K562 (cell line): ENCODE measurements around the gene DST. TPM values are rescaled to one million over a fixed set of nuclear protein-coding genes. Genes with fewer than 3 reads are reported as not detected.

Source experiments
- BHLHE40 ChIP-seq: IDR thresholded peaks from 2 replicates; pipeline ENCODE4 v1.6.1; 2011; ENCODE audit warnings: low read length, improper control_type of control experiment
- CTCF ChIP-seq, 3 experiments: IDR thresholded peaks in 2 of 3; conservative IDR thresholded peaks in 1 of 3; 2 replicates each; pipeline ENCODE4 v1.5.1; 2011 to 2012; ENCODE audit warnings: low read length in 3 of 3, mild to moderate bottlenecking in 3 of 3, control low read depth in 2 of 3, improper control_type of control experiment in 1 of 3, inconsistent platforms in 1 of 3, low read depth in 1 of 3, mixed read lengths in 1 of 3, moderate library complexity in 1 of 3; ENCODE audit not compliant: insufficient read depth in 2 of 3
- DEAF1 ChIP-seq: fragments of 450-650 bp; formaldehyde crosslinking; IDR thresholded peaks from 2 replicates; pipeline ENCODE4 v1.4.0; 2020; ENCODE audit warnings: mild to moderate bottlenecking, moderate library complexity
- GTF2E2 ChIP-seq: fragments of 200-800 bp; sonication (Bioruptor generic); IDR thresholded peaks from 2 replicates; pipeline ENCODE4 v1.6.1; 2016; ENCODE audit warnings: missing genetic modification characterization, missing compliant biosample characterization
- HLTF ChIP-seq: fragments of 450-650 bp; IDR thresholded peaks from 2 replicates; pipeline ENCODE4 v1.6.1; 2016
- RAD21 ChIP-seq, 2 experiments: fragments of 250-450 bp in 1 of 2; fragments of 450-650 bp in 1 of 2; sonication (Bioruptor Pico) in 1 of 2; formaldehyde crosslinking in 1 of 2; IDR thresholded peaks in 1 of 2; conservative IDR thresholded peaks in 1 of 2; 2 replicates each; pipeline versions ENCODE4 v1.4.0 to v1.8.0; 2020 to 2022; ENCODE audit warnings: mild to moderate bottlenecking in 2 of 2, moderate library complexity in 1 of 2
- RAD51 ChIP-seq: fragments of 450-650 bp; IDR thresholded peaks from 2 replicates; pipeline ENCODE4 v1.7.1; 2016; ENCODE audit warnings: low read depth, mild to moderate bottlenecking, borderline replicate concordance
- SMARCC2 ChIP-seq: fragments of 450-650 bp; IDR thresholded peaks from 2 replicates; pipeline ENCODE4 v1.6.1; 2017; ENCODE audit warnings: antibody characterized with exemption, moderate library complexity, mild to moderate bottlenecking, low read depth
- SP1 ChIP-seq: sonication (generic); formaldehyde crosslinking; IDR thresholded peaks from 2 replicates; pipeline ENCODE4 v1.8.1; 2022; ENCODE audit warnings: mild to moderate bottlenecking, missing genetic modification reagents
- TOE1 ChIP-seq, 2 experiments: fragments of 450-650 bp in 1 of 2; sonication (generic) in 1 of 2; formaldehyde crosslinking in 1 of 2; IDR thresholded peaks; 2 replicates each; pipeline versions ENCODE4 v1.7.1 to v1.8.0; 2016 to 2022; ENCODE audit warnings: borderline replicate concordance in 2 of 2, mild to moderate bottlenecking in 2 of 2, antibody characterized with exemption in 1 of 2, inconsistent platforms in 1 of 2, low read depth in 1 of 2, missing genetic modification reagents in 1 of 2, moderate library complexity in 1 of 2
- TSHZ1 ChIP-seq: fragments of 250-450 bp; sonication (Bioruptor Pico); IDR thresholded peaks from 2 replicates; pipeline ENCODE4 v1.4.0; 2020; ENCODE audit warnings: mild to moderate bottlenecking, moderate library complexity
- ZBED1 ChIP-seq: IDR thresholded peaks from 2 replicates; pipeline ENCODE4 v1.6.1; 2014
- ZFPM2 ChIP-seq: fragments of 250-450 bp; sonication (Bioruptor Pico); IDR thresholded peaks from 2 replicates; pipeline ENCODE4 v1.5.1; 2022; ENCODE audit warnings: mild to moderate bottlenecking
- ZNF518B ChIP-seq: fragments of 250-450 bp; sonication (Bioruptor Pico); IDR thresholded peaks from 2 replicates; pipeline ENCODE4 v1.5.0; 2021; ENCODE audit warnings: mild to moderate bottlenecking, moderate library complexity
- ZNF551 ChIP-seq: fragments of 250-450 bp; sonication (Bioruptor Pico); IDR thresholded peaks from 2 replicates; pipeline ENCODE4 v1.5.0; 2021; ENCODE audit warnings: mild to moderate bottlenecking, moderate library complexity
- polyA plus RNA-seq, 8 experiments: library from polyadenylated mRNA; depleted of rRNA in 4 of 8; stranded (reverse) in 5 of 8; unstranded in 3 of 8; fragments of >200 nt; fragmentation: Nextera tagmentation in 2 of 8; fragmentation: Illumina TruSeq in 1 of 8; extraction: Ambion mirVana in 2 of 8; extraction: Trizol in 1 of 8; gene quantifications; 2 replicates each; pipeline versions ENCODE4 v1.2.1 to v1.2.3, GENCODE V29; 2011 to 2014; ENCODE audit warnings: inconsistent platforms in 1 of 8, missing spikeins in 1 of 8
- total RNA-seq, 7 experiments: library from RNA; depleted of rRNA in 6 of 7; stranded (reverse); fragments of >200 nt in 6 of 7; fragmentation: Illumina TruSeq in 2 of 7; extraction: Trizol in 2 of 7; gene quantifications; 2 replicates each; pipeline versions ENCODE4 v1.2.1 to v1.2.3, GENCODE V29; 2011 to 2021; ENCODE audit warnings: low replicate concordance in 1 of 7

The DST gene
- total and polyA plus RNA-seq, 9 of the 15 experiments (the other 6 are each of a cell fraction or from before 2014, with no cell fraction given): 5.2 to 21.9 (median 13.3) TPM

- TF ChIP-seq TOE1 (IDR thresholded peaks at IDR 0.05; ENCODE audit: borderline replicate concordance) (no peak), TOE1 (CRISPR knock-in tag; IDR thresholded peaks at IDR 0.05; ENCODE audit: borderline replicate concordance, low read depth) (no peak), ZNF551 (CRISPR knock-in tag) (no peak), RAD21 (CRISPR knock-in tag; conservative IDR thresholded peaks at IDR 0.05 in 1 of 2, IDR thresholded peaks at IDR 0.05 in 1 of 2) (peak; percentile 25 to 69; a peak in 3 of 4 replicates), RAD51 (no peak), CTCF (IDR thresholded peaks at IDR 0.05 in 2 of 3, conservative IDR thresholded peaks at IDR 0.05 in 1 of 3; ENCODE audit: insufficient read depth in 2 of 3, low read depth in 1 of 3, low read length in 3 of 3) (peak; percentile 32 to 62 (median 60)), SP1 (CRISPR knock-in tag) (no peak), HLTF (no peak), GTF2E2 (no peak), TSHZ1 (CRISPR knock-in tag) (no peak), ZFPM2 (CRISPR knock-in tag) (no peak), SMARCC2 (no peak), BHLHE40 (peak; percentile 46; the same call in 1 of the 2 replicates), ZNF518B (CRISPR knock-in tag) (no peak), ZBED1 (no peak), DEAF1 (CRISPR knock-in tag) (peak; percentile 23; the same call in 1 of the 2 replicates)
Observed at GRCh38 chr6:56570413-56571359, 72.0 kb downstream of the DST start (continued).
